ENCODE data around the gene ARHGAP5.

The ARHGAP5 gene

DNA sequence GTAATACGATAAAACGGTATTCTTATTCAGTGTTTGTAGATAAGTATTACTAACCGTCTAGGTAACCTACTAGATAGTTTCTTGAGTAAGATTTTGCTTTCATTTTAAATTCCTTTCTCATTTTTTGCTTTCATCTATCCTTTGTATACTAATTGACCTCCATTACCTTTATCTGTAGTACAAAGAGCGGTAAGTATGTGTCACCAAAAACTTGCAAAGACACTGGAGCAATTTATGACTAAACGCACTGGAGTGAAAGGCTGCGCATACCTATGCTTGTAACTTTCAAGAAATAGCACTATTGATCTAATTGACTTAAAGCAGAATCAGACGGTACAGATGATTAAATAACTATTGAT lies 1.7 kb downstream of the ARHGAP5 start:
- TF ChIP-seq, protein P1, sequence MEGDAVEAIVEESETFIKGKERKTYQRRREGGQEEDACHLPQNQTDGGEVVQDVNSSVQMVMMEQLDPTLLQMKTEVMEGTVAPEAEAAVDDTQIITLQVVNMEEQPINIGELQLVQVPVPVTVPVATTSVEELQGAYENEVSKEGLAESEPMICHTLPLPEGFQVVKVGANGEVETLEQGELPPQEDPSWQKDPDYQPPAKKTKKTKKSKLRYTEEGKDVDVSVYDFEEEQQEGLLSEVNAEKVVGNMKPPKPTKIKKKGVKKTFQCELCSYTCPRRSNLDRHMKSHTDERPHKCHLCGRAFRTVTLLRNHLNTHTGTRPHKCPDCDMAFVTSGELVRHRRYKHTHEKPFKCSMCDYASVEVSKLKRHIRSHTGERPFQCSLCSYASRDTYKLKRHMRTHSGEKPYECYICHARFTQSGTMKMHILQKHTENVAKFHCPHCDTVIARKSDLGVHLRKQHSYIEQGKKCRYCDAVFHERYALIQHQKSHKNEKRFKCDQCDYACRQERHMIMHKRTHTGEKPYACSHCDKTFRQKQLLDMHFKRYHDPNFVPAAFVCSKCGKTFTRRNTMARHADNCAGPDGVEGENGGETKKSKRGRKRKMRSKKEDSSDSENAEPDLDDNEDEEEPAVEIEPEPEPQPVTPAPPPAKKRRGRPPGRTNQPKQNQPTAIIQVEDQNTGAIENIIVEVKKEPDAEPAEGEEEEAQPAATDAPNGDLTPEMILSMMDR (IDR thresholded peaks at IDR 0.05), result no peak
- no peak overlapping the region for H3K27ac Mint-ChIP-seq
- H3K9me3 Mint-ChIP-seq, result no peaks in the 10 kb centered on the region
- DNase-seq, result no peak
- peak overlapping the region; percentile 99 for H3K4me3 Mint-ChIP-seq
- peaks cover 64% of the 10 kb centered on the region for H3K4me1 Mint-ChIP-seq
- peaks cover 3% of the 10 kb centered on the region for H3K27me3 Mint-ChIP-seq (ENCODE audit: low read depth, poor library complexity)
- peaks cover 4% of the 10 kb centered on the region for H3K36me3 Mint-ChIP-seq (ENCODE audit: low read depth)

DNA sequence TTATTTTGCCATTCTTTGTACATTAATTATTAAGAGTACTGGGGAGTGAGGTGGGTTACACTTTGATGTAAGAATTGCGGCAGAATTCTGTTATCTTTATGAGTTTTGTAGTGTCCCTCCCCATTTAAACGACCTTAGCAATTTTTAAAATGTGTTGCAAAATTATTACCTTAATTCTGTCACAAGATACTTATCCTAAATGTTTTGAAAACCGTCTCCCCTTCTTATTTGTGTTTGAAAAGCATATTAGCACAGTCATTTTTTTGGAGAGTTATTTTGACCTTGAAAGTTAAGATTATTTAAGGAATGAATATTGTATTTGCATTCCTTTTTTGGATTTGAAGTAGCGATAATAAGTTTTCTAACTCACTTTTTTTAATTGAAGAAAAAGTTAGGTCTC lies 2.2 kb downstream of the ARHGAP5 start:
- H3K4me1 Mint-ChIP-seq, result peaks cover 63% of the 10 kb centered on the region
- H3K36me3 Mint-ChIP-seq (ENCODE audit: low read depth), result peaks cover 4% of the 10 kb centered on the region
- H3K9me3 Mint-ChIP-seq, result no peaks in the 10 kb centered on the region
- H3K4me3 Mint-ChIP-seq, result peak overlapping the region; percentile 99
- TF ChIP-seq, protein P1 (IDR thresholded peaks at IDR 0.05), result no peak
- no peak overlapping the region for H3K27ac Mint-ChIP-seq
- H3K27me3 Mint-ChIP-seq (ENCODE audit: low read depth, poor library complexity), result peaks cover 3% of the 10 kb centered on the region
- DNase-seq, result no peak

DNA sequence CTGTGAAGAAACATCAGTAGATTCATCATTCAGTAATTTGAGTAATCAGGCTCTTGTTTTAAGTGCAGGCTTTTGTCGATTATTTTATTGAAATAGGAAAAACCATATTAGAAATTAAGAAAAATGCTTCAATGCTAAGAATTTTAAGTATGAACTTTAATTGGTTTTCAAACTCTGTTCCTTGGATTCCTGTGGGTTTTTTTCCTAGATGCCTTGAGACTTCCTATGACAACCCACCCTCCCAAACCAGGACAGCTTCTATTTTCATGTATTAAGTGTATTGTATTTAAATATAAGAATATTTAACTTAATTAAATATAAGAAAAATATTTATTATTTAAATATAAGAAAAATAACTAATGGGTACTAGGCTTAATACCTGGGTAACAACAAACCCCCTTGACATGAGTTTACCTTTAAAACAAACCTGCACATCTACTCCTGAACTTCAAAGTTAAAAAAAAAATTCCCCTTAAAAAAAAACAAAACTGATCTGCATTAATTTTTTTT lies 3.0 kb downstream of the ARHGAP5 start:
- Mint-ChIP-seq H3K4me1 (peaks cover 63% of the 10 kb centered on the region), H3K27me3 (ENCODE audit: low read depth, poor library complexity) (peaks cover 3% of the 10 kb centered on the region), H3K27ac (no peak overlapping the region), H3K9me3 (no peaks in the 10 kb centered on the region), H3K36me3 (ENCODE audit: low read depth) (peaks cover 9% of the 10 kb centered on the region), H3K4me3 (peak overlapping the region; percentile 23)
- TF ChIP-seq, protein P1 (IDR thresholded peaks at IDR 0.05), result no peak
- no peak for DNase-seq

DNA sequence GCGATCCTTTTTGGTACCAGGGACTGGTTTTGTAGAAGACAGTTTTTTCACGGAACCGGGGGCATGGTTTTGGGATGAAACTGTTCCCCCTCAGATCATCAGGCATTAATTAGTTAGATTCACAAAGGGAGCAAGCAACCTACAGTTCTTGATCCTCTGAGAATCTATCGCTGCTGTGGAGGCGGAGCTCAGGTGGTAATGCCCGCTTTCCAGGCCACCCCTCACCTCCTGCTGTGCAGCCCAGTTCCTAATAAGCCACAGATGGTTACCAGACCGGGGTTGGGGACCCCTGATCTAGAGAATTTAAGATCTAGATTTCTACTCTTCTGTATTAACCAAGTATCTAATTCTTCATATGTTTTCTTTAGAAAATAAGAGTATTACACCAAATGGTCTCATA lies 4.8 kb downstream of the ARHGAP5 start:
- Mint-ChIP-seq H3K4me3 (no peak overlapping the region), H3K27ac (no peak overlapping the region), H3K9me3 (no peaks in the 10 kb centered on the region), H3K4me1 (peaks cover 67% of the 10 kb centered on the region), H3K36me3 (ENCODE audit: low read depth) (peaks cover 10% of the 10 kb centered on the region), H3K27me3 (ENCODE audit: low read depth, poor library complexity) (peaks cover 3% of the 10 kb centered on the region)
- peak; percentile 12 for DNase-seq
- TF ChIP-seq, protein P1 (IDR thresholded peaks at IDR 0.05), result no peak

DNA sequence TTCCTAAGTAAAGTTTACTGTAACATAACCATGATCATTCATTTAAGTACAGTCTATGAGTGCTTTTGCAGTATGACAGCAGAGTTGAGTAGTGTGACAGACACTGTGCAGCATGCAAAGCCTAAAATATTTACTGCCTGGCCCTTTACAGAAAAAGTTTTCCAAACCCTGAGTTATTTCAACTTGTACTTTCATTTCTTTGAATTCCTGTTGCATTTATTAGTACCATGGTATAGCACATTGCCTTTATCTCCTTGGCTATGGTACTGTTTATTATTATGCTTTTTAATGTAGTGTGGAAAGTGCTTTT lies 6.2 kb downstream of the ARHGAP5 start:
- Mint-ChIP-seq H3K27ac (no peak overlapping the region), H3K27me3 (ENCODE audit: low read depth, poor library complexity) (no peaks in the 10 kb centered on the region), H3K36me3 (ENCODE audit: low read depth) (peaks cover 10% of the 10 kb centered on the region), H3K9me3 (no peaks in the 10 kb centered on the region), H3K4me1 (peaks cover 80% of the 10 kb centered on the region), H3K4me3 (no peak overlapping the region)
- TF ChIP-seq, protein P1 (IDR thresholded peaks at IDR 0.05), result no peak
- no peak for DNase-seq

DNA sequence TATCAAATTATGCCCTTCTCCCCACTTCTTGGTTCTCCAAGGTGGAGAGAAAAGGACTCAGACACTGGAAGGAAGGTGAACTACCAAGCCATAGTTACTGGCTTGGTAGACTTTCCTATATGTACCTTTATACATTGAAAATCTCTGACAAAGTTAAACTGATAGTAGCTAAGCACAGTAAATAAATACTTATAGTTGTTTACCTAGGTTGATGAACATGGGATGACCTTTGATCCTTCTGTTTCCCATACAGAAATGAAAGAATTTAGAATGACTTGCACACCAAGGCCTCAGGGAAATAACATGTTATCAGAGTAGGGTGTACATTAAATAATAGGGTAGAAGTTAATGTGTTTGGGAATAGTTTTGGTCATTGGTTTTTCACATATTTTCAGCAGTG lies 6.7 kb downstream of the ARHGAP5 start:
- peaks cover 81% of the 10 kb centered on the region for H3K4me1 Mint-ChIP-seq
- TF ChIP-seq, protein P1 (IDR thresholded peaks at IDR 0.05), result no peak
- no peaks in the 10 kb centered on the region for H3K27me3 Mint-ChIP-seq (ENCODE audit: low read depth, poor library complexity)
- H3K9me3 Mint-ChIP-seq, result no peaks in the 10 kb centered on the region
- peaks cover 10% of the 10 kb centered on the region for H3K36me3 Mint-ChIP-seq (ENCODE audit: low read depth)
- no peak for DNase-seq
- no peak overlapping the region for H3K27ac Mint-ChIP-seq
- no peak overlapping the region for H3K4me3 Mint-ChIP-seq
